HG02885 (cell line): ENCODE measurements around the gene SMC1B.
"Not testable (repeated sequence)": the region's sequence is repeated elsewhere in the genome, so short reads cannot be mapped to it uniquely, and the experiment has no call there.

Experiments
- ATAC-seq: cut with Tn5 transposase; IDR thresholded peaks from one replicate; pipeline ENCODE4 v1.9.1; 2021; ENCODE audit warnings: mild to moderate bottlenecking; ENCODE audit not compliant: unreplicated experiment, poor library complexity

SMC1B gene

DNA sequence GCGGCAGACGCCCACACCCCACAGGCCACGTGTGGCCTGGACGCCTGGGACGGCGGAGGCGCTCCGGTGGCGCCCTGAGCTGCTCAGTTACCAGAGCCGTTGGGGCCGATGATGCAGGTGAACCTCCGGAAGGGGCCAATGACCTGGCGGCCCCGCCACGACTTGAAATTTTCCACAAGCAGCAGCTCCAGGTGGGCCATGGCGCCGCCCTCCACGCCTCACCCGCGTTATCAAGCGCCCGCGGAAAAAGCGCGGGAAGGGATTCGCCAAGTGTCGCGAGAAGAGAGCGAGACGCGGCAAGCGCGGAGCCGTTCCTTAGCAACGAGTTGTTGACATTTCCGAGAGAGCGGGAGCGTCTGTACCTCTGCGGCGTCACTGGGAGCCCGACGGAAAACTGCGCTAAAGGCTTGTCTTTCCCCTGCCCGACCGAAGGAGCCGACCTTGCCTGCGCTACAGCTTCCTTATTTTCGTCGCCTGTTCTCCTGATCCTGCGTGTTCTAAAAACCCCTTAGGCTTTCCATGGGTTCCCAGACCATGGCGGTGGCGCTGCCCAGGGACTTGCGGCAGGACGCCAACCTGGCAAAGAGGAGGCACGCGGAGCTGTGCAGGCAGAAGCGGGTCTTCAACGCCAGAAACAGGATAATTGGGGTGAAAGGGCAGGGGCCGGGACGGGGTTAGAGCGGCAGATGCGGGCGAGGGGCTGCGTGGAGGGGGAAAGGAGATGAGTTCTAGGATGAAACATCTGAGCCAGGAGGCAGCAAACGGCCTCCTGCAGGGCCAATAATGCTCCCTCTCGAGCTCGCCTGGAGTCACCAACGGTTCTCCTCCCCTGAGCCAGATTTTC is at the start of gene SMC1B, which contains the start of gene RIBC2:
SMC1B (minus strand) TSS at position 232 of the 844 bp plus-strand sequence; CDS start at position 200, 32 bp downstream.
RIBC2 (plus strand) TSS at position 326 of the 844 bp plus-strand sequence; CDS start at position 520, 194 bp downstream.
- no peak for ATAC-seq

DNA sequence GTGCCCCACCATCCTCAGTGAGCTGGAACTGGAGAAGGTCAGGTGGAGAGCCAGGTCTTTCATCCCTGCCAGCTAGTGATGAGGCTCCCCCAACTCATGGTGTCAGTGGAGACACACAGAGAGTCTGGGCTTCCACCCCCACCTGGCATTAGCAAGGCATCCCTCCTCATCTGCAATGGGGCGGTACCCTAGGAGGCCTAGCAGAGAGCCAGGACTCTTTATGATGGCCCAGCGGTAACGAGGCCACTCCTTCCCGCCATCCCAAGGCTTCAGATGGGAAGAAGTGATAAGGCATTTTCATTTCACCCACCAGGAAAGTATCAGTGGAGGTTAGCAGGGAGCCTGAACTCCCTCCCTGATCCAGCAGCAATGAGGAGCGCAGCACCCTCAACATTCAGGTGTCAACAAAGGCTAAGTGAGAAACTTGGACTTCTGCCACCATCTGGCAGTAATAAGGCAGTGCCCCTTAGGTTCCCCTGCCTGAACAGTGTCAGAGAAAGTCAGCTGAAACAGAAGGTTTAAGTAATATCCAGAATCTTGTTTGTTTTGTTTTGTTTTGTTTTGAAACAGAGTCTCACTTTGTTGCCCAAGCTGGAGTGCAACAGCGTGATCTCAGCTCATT is 48.7 kb upstream of the SMC1B start:
- no peak for ATAC-seq

GRCh38 chr22:45460288-45461109 is 47.1 kb upstream of the SMC1B start:
- no peak for ATAC-seq

DNA sequence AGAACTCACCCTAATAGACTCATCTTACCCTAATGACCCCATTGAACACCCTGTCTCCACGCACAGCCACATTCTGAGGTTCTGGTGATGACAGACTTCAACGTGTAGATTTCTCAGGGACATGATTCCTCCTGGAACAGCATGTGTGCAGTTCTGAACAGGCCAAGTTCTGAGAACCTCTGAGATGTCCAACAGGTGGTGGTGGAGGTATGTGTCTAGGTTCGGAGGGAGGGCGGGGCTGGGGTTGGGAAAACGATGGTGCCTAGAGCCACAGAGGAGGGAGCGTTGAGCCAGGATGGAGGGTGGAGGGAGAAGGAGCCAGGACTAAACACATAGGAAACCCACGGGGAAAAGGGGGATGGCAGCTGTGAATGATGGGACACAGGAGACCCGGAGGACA is 45.8 kb upstream of the SMC1B start:
- no peak for ATAC-seq

DNA sequence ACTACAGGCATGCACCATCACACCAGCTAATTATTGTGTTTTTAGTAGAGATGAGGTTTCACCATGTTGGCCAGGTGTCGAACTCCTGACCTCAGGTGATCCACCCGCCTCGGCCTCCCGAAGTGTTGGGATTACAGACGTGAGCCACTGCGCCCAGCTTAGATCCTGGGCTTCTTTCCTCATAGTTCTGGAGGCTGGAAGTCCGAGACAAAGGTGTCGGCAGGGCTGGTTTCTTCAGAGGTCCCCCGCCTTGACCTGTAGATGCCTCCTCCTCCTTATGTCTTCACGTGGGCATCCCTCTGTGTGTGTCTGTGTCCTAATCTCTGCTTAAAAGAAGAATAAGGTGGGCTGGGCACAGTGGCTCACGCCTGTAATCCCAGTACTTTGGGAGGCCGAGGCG is 45.1 kb upstream of the SMC1B start:
- no peak for ATAC-seq

DNA sequence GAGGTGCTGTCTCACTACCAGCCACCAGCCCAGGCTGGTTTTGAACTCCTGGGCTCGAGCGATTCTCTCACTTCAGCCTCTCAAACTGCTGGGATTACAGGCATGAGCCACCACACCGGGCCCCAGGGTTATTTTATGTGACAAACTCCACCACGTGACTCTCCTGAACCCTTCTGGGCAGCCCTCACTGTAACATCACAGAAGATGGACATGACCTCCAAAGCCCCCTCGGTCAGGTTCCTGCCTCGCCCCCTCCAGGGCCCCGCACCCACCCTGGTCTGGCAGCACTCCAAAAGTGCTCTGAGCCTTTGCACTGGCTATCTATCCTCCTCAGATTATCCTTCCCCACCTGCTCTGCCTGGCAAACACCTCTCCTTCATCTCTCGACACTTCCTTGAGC is 43.4 kb upstream of the SMC1B start:
- ATAC-seq, result no peak

GRCh38 chr22:45455621-45456020 is 42.2 kb upstream of the SMC1B start:
- no peak for ATAC-seq

DNA sequence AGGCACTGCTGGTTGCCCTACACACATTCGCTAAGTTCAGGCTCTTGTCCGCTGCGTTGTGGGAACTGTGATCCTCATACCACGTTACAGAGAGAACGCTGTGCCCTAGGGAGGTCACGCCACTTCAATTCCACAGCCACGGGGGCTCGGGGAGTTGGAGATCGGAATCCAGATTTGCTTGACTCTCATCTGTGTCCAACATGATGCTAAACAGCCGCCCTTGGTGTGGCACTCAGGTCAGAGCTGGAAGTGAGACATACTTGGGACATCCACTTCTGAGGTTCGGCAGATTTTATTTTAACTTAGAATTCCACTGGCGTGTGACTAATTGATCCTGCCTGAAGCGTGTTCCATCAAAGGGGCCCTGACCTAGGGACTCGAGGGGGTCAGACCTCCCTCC is 41.8 kb upstream of the SMC1B start:
- ATAC-seq, result no peak

GRCh38 chr22:45454275-45454674 is 40.9 kb upstream of the SMC1B start:
- no peak for ATAC-seq

GRCh38 chr22:45453764-45454163 is 40.4 kb upstream of the SMC1B start:
- no peak for ATAC-seq

- no peak for ATAC-seq
Measured at GRCh38 chr22:45452565-45453379, 39.4 kb upstream of the SMC1B start.

- ATAC-seq, result no peak
Measured at GRCh38 chr22:45451972-45452371, 38.6 kb upstream of the SMC1B start.

GRCh38 chr22:45450921-45451651 is 37.7 kb upstream of the SMC1B start:
- no peak for ATAC-seq

DNA sequence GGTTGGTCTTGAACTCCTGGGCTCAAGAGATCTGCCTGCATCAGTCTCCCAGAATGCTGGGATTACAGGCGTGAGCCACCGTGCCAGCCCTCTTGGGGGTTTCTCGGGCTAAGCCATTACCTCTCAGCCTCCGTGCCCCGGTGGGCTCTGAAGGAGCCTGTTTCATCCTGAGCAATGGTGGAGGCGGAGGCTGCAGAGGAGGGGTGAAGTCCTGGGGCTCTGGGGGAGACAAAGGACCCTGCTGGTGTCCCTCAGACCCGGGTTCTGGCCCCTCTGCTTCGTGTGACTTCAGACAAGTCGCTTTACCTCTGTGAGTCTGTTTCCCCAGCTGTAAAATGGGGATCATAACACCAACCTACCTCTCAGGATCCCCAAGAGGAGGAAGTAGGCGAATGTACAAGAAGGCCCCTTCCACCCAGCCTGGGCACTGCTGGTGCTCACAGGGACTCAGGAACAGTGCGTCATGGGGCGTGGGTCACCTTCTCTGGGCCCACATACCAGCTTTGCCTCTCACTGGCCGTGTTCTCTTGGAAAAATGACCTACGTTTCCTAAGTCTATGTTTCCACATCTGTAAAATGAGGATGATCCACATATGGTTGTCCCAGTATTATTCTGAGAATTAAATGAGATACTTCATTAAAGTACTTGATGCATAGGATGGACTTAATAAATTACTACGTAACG is 36.8 kb upstream of the SMC1B start:
- ATAC-seq, result no peak

- ATAC-seq, result not testable (repeated sequence)
Measured at GRCh38 chr22:45449442-45449841, 36.0 kb upstream of the SMC1B start.

DNA sequence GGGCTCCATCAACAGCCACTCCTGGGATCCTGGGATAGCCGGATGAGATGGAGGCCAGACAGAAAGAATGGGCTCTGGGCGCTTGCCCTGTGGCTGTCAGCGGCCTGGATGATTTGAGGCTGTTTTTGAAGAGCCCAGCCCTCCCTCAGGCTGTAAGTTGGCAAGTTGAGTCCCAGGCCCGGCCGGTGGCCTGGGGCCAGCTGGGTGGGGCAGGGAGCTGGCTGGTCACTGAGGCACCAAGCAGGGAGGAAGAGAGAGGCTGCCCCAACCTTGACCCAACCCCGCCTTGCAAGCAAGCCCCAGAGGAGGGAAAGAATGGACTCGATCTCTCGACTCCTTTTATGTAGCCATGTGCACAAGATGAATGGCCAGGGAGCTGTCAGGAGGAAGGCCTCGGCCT is 35.0 kb upstream of the SMC1B start:
- ATAC-seq, result no peak

DNA sequence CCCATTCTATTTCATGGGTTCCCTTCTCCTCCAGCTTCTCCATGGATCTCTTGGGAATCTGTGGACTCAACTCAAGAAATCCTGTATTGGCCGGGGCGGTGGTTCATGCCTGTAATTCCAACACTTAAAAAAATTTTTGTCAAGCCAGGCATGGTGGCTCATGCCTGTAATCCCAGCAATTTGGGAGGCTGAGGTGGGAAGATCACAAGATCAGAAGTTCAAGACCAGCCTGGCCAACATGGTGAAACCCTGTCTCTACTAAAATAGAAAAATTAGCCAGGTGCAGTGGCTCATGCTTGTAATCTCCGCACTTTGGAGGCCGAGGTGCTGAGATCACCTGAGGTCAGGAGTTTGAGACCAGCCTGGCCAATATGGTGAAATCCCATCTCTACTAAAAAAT is 34.2 kb upstream of the SMC1B start:
- ATAC-seq, result not testable (repeated sequence)

DNA sequence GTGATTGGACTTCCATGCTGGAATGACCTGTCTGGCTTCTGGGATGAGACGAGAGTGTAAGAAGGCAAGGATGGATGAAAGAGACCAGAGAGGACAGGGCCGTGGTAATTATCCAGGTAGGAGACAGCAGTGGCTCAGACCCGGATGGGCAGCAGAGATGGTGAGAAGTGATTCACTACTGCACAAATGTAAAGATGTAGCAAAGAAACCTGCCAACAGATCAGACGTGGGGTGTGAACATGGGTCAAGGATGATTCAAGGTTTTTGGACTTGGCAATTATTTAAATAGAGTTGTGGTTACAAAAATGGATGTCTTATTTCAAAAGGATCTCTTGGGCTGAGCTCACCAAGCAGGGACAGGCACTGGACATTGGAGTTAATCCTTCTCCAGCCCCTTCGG is 32.8 kb upstream of the SMC1B start:
- ATAC-seq, result no peak
